ENCODE data around the gene KRAS. TPM values are rescaled to one million over a fixed set of nuclear protein-coding genes. Genes with fewer than 3 reads are reported as not detected.
A peak's percentile ranks its signal among the peaks of the same experiment; 100 is the strongest.

KRAS gene
- total RNA-seq, 1 donor from 2014 or later, result 28.6 TPM

DNA sequence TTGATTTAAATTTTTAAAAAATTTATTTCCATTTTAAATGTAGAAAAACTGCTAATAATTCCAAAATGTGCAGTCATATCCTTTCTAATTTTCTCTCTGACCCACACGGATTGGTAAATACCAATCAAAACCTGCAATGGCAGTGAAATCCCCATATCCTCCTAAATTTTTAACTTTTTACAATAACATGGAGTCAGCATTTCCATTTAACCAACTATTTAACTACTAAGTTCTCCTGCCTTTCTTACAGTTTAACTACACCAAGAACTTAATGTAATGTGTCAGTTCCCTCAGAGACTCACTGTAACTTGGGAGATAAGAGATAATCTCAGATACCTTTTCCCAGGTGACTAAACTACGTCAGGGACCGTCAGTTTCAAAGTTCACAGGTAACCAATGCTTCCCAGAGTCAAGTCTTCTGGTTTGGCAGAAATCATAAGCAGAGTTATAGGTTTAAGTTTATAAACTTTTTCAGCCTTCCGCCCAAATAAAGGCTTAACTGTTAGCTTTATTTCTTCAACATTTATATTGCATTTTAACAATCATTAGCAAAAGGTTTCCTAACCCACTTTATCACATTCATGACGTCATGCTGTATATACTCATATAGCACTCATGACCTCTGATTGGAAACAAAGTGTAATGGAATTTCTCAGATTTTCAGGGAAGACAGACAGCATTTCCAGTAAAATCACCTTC lies 7.6 kb downstream of the KRAS start:
- no peaks in the 10 kb centered on the region for H3K9me3 ChIP-seq
- H3K4me1 ChIP-seq, result peaks cover 10% of the 10 kb centered on the region
- H3K27me3 ChIP-seq (ENCODE audit: low read depth), result no peaks in the 10 kb centered on the region
- DNase-seq (no peak), ATAC-seq (no peak)
- TF ChIP-seq, protein P1, sequence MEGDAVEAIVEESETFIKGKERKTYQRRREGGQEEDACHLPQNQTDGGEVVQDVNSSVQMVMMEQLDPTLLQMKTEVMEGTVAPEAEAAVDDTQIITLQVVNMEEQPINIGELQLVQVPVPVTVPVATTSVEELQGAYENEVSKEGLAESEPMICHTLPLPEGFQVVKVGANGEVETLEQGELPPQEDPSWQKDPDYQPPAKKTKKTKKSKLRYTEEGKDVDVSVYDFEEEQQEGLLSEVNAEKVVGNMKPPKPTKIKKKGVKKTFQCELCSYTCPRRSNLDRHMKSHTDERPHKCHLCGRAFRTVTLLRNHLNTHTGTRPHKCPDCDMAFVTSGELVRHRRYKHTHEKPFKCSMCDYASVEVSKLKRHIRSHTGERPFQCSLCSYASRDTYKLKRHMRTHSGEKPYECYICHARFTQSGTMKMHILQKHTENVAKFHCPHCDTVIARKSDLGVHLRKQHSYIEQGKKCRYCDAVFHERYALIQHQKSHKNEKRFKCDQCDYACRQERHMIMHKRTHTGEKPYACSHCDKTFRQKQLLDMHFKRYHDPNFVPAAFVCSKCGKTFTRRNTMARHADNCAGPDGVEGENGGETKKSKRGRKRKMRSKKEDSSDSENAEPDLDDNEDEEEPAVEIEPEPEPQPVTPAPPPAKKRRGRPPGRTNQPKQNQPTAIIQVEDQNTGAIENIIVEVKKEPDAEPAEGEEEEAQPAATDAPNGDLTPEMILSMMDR (IDR thresholded peaks at IDR 0.05), result no peak
- no peak overlapping the region for H3K27ac ChIP-seq
- no peak overlapping the region for H3K4me3 ChIP-seq
- H3K36me3 ChIP-seq, result peaks cover 29% of the 10 kb centered on the region
- intact Hi-C loops (cut with DNase I), result no loop called here

- intact Hi-C loops (cut with DNase I), result no loop called here
- Histone ChIP-seq H3K27ac (no peak overlapping the region), H3K36me3 (peaks cover 36% of the 10 kb centered on the region), H3K4me1 (peaks cover 10% of the 10 kb centered on the region), H3K9me3 (no peaks in the 10 kb centered on the region), H3K4me3 (no peak overlapping the region), H3K27me3 (ENCODE audit: low read depth) (no peaks in the 10 kb centered on the region)
- DNase-seq (no peak), ATAC-seq (peak; percentile 60 to 67)
- TF ChIP-seq, protein P1 (IDR thresholded peaks at IDR 0.05), result peak; percentile 69
Observed at GRCh38 chr12:25241167-25242020, 9.3 kb downstream of the KRAS start.

GRCh38 chr12:25236626-25237025 lies 14.1 kb downstream of the KRAS start:
- Histone ChIP-seq H3K36me3 (peaks cover 13% of the 10 kb centered on the region), H3K27me3 (ENCODE audit: low read depth) (no peaks in the 10 kb centered on the region), H3K27ac (no peak overlapping the region), H3K4me1 (peaks cover 9% of the 10 kb centered on the region), H3K4me3 (no peak overlapping the region), H3K9me3 (no peaks in the 10 kb centered on the region)
- no peak for ATAC-seq
- intact Hi-C loops (cut with DNase I), result no loop called here
- no peak for DNase-seq
- TF ChIP-seq, protein P1 (IDR thresholded peaks at IDR 0.05), result no peak

GRCh38 chr12:25236190-25236589 lies 14.5 kb downstream of the KRAS start:
- DNase-seq, result no peak
- intact Hi-C loops (cut with DNase I), result no loop called here
- Histone ChIP-seq H3K27ac (no peak overlapping the region), H3K9me3 (no peaks in the 10 kb centered on the region), H3K27me3 (ENCODE audit: low read depth) (no peaks in the 10 kb centered on the region), H3K36me3 (peaks cover 13% of the 10 kb centered on the region), H3K4me3 (no peak overlapping the region), H3K4me1 (peaks cover 4% of the 10 kb centered on the region)
- ATAC-seq, result peak in 1 of 2 donors; percentile 18
- TF ChIP-seq, protein P1 (IDR thresholded peaks at IDR 0.05), result no peak

DNA sequence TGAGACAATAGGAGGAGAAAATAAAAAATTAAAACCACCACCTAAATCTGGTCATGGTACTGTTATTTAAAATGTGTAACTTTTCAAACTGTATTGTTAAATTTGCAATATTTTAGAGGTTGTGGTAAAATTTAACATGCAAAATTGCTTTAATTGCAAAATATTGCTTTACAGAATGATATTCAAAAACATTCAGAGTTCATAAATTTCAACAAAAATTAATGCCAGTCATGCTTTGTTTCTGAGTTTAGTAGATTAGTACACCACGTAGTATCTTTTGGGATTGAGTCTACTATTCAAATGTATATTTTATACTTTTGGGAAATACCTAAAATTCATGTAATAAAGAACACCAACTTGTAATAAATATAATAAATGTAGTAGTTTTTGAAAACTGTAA lies 37.4 kb downstream of the KRAS start:
- Histone ChIP-seq H3K36me3 (peaks cover 16% of the 10 kb centered on the region), H3K27me3 (ENCODE audit: low read depth) (no peaks in the 10 kb centered on the region), H3K27ac (no peak overlapping the region), H3K4me3 (no peak overlapping the region), H3K4me1 (no peaks in the 10 kb centered on the region), H3K9me3 (no peaks in the 10 kb centered on the region)
- TF ChIP-seq, protein P1 (IDR thresholded peaks at IDR 0.05), result no peak
- intact Hi-C loops (cut with DNase I), result no loop called here
- DNase-seq, result no peak
- no peak for ATAC-seq

All from lower lobe of right lung (tissue), 2 donors.